DOHH2 (cell line): ENCODE data around the gene VEGFA.

Experiments used
- H3F3A ChIP-seq: fragments of 200-600 bp; sonication (generic), shearing (Covaris generic); 2 replicates; pipeline ENCODE4 v1.6.0; 2016; ENCODE audit warnings: antibody characterized with exemption, mild to moderate bottlenecking; ENCODE audit not compliant: control insufficient read depth, insufficient read depth
- H3K27ac ChIP-seq: fragments of 200-600 bp; sonication (generic); 2 replicates; pipeline ENCODE4 v1.5.1; 2014; ENCODE audit warnings: low read depth, mild to moderate bottlenecking, low read length, moderate library complexity
- H3K27me3 ChIP-seq: fragments of 200-600 bp; sonication (generic); 2 replicates; pipeline ENCODE4 v1.6.1; 2014; ENCODE audit warnings: mild to moderate bottlenecking, low read length, mixed read lengths; ENCODE audit not compliant: control insufficient read depth
- H3K36me3 ChIP-seq: fragments of 200-600 bp; sonication (generic); 2 replicates; pipeline ENCODE4 v1.6.1; 2014; ENCODE audit warnings: mild to moderate bottlenecking, low read length, moderate library complexity, mixed read lengths; ENCODE audit not compliant: control insufficient read depth
- H3K4me1 ChIP-seq: fragments of 200-600 bp; sonication (generic); 2 replicates; pipeline ENCODE4 v1.6.1; 2014; ENCODE audit warnings: mild to moderate bottlenecking, low read length, mixed read lengths; ENCODE audit not compliant: control insufficient read depth
- H3K4me2 ChIP-seq: fragments of 200-600 bp; sonication (generic); 2 replicates; pipeline ENCODE4 v1.6.0; 2014; ENCODE audit warnings: mild to moderate bottlenecking, low read length, moderate library complexity
- H3K4me3 ChIP-seq: fragments of 200-600 bp; sonication (generic); 2 replicates; pipeline ENCODE4 v1.5.1; 2014; ENCODE audit warnings: mild to moderate bottlenecking, low read length, mixed read lengths
- H3K79me2 ChIP-seq: fragments of 200-600 bp; sonication (generic); 2 replicates; pipeline ENCODE4 v1.6.1; 2014; ENCODE audit warnings: mild to moderate bottlenecking, low read length, mixed read lengths; ENCODE audit not compliant: control insufficient read depth
- H3K9me2 ChIP-seq: fragments of 200-600 bp; sonication (generic); replicated peaks from 2 replicates; pipeline ENCODE4 v1.6.1; 2014; ENCODE audit warnings: mild to moderate bottlenecking, low read length, mixed read lengths; ENCODE audit not compliant: control insufficient read depth
- H3K9me3 ChIP-seq: fragments of 200-600 bp; sonication (generic); 2 replicates; pipeline ENCODE4 v1.6.1; 2014; ENCODE audit warnings: antibody characterized with exemption, low read length, mixed read lengths; ENCODE audit not compliant: control insufficient read depth, insufficient read depth
- H4K20me1 ChIP-seq: fragments of 200-600 bp; sonication (generic); 2 replicates; pipeline ENCODE4 v1.6.0; 2014; ENCODE audit warnings: low read depth, mild to moderate bottlenecking, antibody characterized with exemption, low read length, moderate library complexity; ENCODE audit not compliant: control insufficient read depth, insufficient read depth
- EZH2phosphoT487 ChIP-seq: fragments of 200-600 bp; sonication (generic); IDR thresholded peaks from 2 replicates; pipeline ENCODE4 v1.6.1; 2017; ENCODE audit warnings: borderline replicate concordance, mild to moderate bottlenecking, antibody characterized with exemption, low read length, moderate library complexity, mixed read lengths
- TF ChIP-seq, protein P1 (sequence below): fragments of 200-600 bp; sonication (generic); IDR thresholded peaks from one replicate; pipeline ENCODE4 v1.5.1; 2014; ENCODE audit warnings: antibody characterized with exemption, mild to moderate bottlenecking, low read depth, low read length; ENCODE audit not compliant: poor library complexity, severe bottlenecking

VEGFA gene

DNA sequence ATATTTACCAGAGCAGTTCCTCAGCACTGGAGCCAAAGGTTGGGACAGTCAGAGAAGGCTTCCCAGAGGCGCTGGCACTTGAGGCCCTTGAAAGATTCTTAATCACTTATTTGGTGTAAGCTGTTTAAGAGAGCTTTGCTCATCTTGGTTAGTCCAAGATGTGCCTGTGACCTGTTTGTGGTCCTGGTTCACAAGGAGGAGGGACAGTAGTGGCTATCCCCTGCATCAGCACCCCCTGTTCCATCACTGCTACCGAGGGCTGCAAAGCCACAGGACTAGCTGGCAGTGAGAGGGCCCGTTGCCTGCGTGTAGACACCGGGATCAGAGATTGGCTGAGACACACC is 35.7 kb downstream of the VEGFA start:
- Histone ChIP-seq H3K27me3 (peaks cover 32% of the 10 kb centered on the region), H3F3A (no peaks in the 10 kb centered on the region), H3K9me2 (no peaks in the 10 kb centered on the region), H3K4me1 (no peaks in the 10 kb centered on the region), H3K27ac (no peak overlapping the region), H3K4me3 (no peak overlapping the region), H3K9me3 (no peaks in the 10 kb centered on the region), H3K4me2 (no peak overlapping the region), H3K79me2 (no peaks in the 10 kb centered on the region), H4K20me1 (no peaks in the 10 kb centered on the region), H3K36me3 (no peaks in the 10 kb centered on the region)
- no peak for TF ChIP-seq EZH2phosphoT487
- TF ChIP-seq, protein P1, sequence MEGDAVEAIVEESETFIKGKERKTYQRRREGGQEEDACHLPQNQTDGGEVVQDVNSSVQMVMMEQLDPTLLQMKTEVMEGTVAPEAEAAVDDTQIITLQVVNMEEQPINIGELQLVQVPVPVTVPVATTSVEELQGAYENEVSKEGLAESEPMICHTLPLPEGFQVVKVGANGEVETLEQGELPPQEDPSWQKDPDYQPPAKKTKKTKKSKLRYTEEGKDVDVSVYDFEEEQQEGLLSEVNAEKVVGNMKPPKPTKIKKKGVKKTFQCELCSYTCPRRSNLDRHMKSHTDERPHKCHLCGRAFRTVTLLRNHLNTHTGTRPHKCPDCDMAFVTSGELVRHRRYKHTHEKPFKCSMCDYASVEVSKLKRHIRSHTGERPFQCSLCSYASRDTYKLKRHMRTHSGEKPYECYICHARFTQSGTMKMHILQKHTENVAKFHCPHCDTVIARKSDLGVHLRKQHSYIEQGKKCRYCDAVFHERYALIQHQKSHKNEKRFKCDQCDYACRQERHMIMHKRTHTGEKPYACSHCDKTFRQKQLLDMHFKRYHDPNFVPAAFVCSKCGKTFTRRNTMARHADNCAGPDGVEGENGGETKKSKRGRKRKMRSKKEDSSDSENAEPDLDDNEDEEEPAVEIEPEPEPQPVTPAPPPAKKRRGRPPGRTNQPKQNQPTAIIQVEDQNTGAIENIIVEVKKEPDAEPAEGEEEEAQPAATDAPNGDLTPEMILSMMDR: no peak

DNA sequence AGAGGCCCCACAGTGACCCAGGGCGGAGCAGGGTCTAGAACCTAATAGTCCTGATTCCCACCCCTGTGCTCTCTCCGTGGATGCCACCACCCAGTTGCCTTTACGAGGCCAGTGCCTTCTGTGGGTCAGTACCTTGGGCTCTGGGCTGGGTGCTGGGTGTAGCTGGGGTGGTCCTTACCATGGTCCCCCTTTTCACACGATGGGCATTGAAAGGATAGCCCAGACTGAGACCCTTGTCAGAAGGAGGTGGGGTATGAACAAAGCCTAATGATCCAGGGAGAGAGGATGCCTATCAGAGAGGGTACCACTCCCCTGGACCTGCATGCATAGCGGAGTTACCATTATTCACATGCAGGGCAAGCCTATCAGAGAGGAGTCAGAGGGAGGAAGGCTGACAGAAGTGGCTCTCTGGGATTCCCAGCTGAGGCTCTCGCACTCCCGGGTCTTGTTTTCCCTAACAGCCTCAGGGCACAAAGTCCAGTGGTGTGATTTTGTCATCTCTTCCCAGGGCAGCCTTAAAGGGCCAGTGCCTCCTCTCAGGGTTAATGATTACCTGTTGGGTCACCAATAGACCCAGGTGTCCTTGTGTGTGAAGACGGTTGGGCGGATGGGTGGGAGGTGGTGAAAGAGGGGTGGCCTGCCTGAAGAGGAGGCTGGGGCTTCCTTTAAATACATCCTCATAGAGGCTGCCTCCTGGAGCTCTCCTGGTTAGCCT is 36.2 kb downstream of the VEGFA start:
- Histone ChIP-seq H3K4me2 (no peak overlapping the region), H3K27me3 (peaks cover 32% of the 10 kb centered on the region), H4K20me1 (no peaks in the 10 kb centered on the region), H3F3A (no peaks in the 10 kb centered on the region), H3K36me3 (no peaks in the 10 kb centered on the region), H3K79me2 (no peaks in the 10 kb centered on the region), H3K9me3 (no peaks in the 10 kb centered on the region), H3K9me2 (no peaks in the 10 kb centered on the region), H3K4me3 (no peak overlapping the region), H3K4me1 (no peaks in the 10 kb centered on the region), H3K27ac (no peak overlapping the region)
- TF ChIP-seq, protein P1: no peak
- no peak for TF ChIP-seq EZH2phosphoT487

DNA sequence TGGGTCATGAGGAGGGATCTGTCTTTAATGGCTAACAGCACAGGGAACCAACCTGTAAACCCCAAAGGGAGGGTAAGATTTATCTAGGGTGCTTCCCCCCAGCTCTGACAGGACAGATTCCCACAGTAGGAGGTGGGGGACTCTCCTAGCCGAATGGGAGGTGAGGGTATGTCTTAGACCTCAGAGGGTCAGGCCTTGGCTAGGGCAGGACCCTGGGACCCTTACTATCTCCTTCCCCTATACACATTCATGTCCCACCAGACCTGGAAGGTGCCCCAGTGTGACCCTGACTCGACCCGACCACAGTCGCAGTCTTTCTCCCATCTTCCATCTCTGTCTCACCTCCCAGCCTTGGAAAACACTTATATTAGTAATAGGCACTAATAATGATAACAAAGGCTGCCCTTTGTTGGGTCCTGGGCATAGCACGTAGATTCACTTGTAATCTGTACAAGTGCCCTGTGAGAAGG is 36.8 kb downstream of the VEGFA start:
- Histone ChIP-seq H4K20me1 (no peaks in the 10 kb centered on the region), H3K27ac (no peak overlapping the region), H3K9me3 (no peaks in the 10 kb centered on the region), H3F3A (no peaks in the 10 kb centered on the region), H3K9me2 (no peaks in the 10 kb centered on the region), H3K36me3 (no peaks in the 10 kb centered on the region), H3K4me3 (no peak overlapping the region), H3K4me2 (no peak overlapping the region), H3K4me1 (no peaks in the 10 kb centered on the region), H3K79me2 (no peaks in the 10 kb centered on the region), H3K27me3 (peaks cover 32% of the 10 kb centered on the region)
- TF ChIP-seq, protein P1: no peak
- no peak for TF ChIP-seq EZH2phosphoT487
